ENCODE data around the gene UBALD1.

DNA sequence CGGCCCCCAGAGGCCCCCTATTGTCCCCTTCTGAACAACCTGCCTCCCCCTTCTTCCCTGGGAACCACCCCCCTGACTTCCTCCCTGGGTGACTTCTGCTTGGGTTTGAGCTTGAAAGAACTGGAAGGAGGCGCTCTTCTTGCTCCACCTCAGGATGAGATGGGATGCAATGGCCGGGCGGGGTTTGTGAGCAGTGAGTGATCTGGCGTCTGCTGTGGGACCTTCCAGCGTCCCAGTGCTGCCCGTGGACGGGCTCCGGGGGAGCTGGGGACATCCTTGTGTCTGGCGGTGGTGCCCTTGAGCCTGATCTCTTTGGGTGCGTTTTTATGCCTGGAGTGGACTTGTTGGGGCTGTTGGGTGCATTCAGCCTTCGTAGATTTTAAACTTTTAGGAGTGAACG lies 21.5 kb upstream of the UBALD1 start:
- TF ChIP-seq KDM5A (IDR thresholded peaks at IDR 0.05): no peak
- TF ChIP-seq, protein P1, sequence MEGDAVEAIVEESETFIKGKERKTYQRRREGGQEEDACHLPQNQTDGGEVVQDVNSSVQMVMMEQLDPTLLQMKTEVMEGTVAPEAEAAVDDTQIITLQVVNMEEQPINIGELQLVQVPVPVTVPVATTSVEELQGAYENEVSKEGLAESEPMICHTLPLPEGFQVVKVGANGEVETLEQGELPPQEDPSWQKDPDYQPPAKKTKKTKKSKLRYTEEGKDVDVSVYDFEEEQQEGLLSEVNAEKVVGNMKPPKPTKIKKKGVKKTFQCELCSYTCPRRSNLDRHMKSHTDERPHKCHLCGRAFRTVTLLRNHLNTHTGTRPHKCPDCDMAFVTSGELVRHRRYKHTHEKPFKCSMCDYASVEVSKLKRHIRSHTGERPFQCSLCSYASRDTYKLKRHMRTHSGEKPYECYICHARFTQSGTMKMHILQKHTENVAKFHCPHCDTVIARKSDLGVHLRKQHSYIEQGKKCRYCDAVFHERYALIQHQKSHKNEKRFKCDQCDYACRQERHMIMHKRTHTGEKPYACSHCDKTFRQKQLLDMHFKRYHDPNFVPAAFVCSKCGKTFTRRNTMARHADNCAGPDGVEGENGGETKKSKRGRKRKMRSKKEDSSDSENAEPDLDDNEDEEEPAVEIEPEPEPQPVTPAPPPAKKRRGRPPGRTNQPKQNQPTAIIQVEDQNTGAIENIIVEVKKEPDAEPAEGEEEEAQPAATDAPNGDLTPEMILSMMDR (IDR thresholded peaks at IDR 0.05): no peak
